HUES6 (cell line): Measurements from ENCODE around the gene TCF25.
"Not testable (repeated sequence)": the region's sequence is repeated elsewhere in the genome, so short reads cannot be mapped to it uniquely, and the experiment has no call there.

Experiments used
- H3K27ac ChIP-seq: 2 replicates; pipeline ENCODE4 v1.7.0; 2013; ENCODE audit warnings: low read depth, mild to moderate bottlenecking, low read length, inconsistent platforms
- H3K27me3 ChIP-seq: 2 replicates; pipeline ENCODE4 v1.6.1; 2013; ENCODE audit warnings: low read length; ENCODE audit not compliant: control insufficient read depth, insufficient read depth
- H3K36me3 ChIP-seq: 2 replicates; pipeline ENCODE4 v1.6.1; 2013; ENCODE audit warnings: low read length; ENCODE audit not compliant: control insufficient read depth, insufficient read depth
- H3K4me1 ChIP-seq: 2 replicates; pipeline ENCODE4 v1.6.1; 2013; ENCODE audit warnings: low read length; ENCODE audit not compliant: control insufficient read depth, insufficient read depth
- H3K4me3 ChIP-seq: 2 replicates; pipeline ENCODE4 v1.5.1; 2013; ENCODE audit warnings: low read depth, low read length
- H3K9ac ChIP-seq: one replicate; pipeline ENCODE4 v1.6.1; 2013; ENCODE audit warnings: mild to moderate bottlenecking, low read length
- H3K9me3 ChIP-seq: 2 replicates; pipeline ENCODE4 v1.6.1; 2013; ENCODE audit warnings: low read depth, low read length; ENCODE audit not compliant: control insufficient read depth, insufficient read depth

TCF25 gene

DNA sequence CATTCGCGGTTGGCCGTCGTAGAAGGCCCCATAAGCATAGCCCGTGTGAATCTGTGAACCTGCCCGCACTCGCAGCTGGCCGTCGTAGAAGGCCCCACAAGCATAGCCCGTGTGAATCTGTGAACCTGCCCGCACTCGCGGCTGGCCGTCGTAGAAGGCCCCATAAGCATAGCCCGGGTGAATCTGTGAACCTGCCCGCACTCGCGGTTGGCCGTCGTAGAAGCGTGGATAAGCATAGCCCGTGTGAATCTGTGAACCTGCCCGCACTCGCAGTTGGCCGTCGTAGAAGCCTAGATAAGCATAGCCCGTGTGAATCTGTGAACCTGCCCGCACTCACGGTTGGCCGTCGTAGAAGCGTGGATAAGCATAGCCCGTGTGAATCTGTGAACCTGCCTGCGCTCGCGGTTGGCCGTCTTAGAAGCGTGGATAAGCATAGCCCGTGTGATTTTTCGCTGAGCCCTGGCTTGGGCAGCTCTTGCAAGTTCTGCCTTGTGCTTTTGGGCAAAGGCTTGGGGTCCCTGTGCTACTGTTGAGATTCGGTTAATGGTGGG is 38.5 kb upstream of the TCF25 start:
- not testable (repeated sequence) for H3K9ac ChIP-seq, H3K27me3 ChIP-seq, H3K4me1 ChIP-seq, H3K4me3 ChIP-seq, H3K27ac ChIP-seq, H3K36me3 ChIP-seq, H3K9me3 ChIP-seq

- not testable (repeated sequence) for H3K9ac ChIP-seq, H3K4me1 ChIP-seq, H3K27ac ChIP-seq, H3K9me3 ChIP-seq, H3K27me3 ChIP-seq, H3K4me3 ChIP-seq, H3K36me3 ChIP-seq
Observed at GRCh38 chr16:89836484-89836883, 36.9 kb upstream of the TCF25 start.

GRCh38 chr16:89837014-89837546 is 36.3 kb upstream of the TCF25 start:
- H3K9me3 ChIP-seq = 0 out of 2 replicates have a peak, but pooled peaks cover 4% of the 10 kb centered on the region
- no peaks in the 10 kb centered on the region for H3K27me3 ChIP-seq
- no peak overlapping the region for H3K27ac ChIP-seq
- peaks cover 3% of the 10 kb centered on the region for H3K36me3 ChIP-seq
- H3K4me1 ChIP-seq = peaks cover 9% of the 10 kb centered on the region; the same call in 1 of the 2 replicates
- H3K4me3 ChIP-seq = no peak overlapping the region
- H3K9ac ChIP-seq = no peak overlapping the region

GRCh38 chr16:89841275-89841674 is 32.1 kb upstream of the TCF25 start:
- Histone ChIP-seq H3K36me3 (no peaks in the 10 kb centered on the region), H3K4me1 (peaks cover 9% of the 10 kb centered on the region; the same call in 1 of the 2 replicates), H3K27me3 (no peaks in the 10 kb centered on the region), H3K9me3 (no peaks in the 10 kb centered on the region), H3K27ac (no peak overlapping the region), H3K9ac (no peak overlapping the region), H3K4me3 (no peak overlapping the region)

- Histone ChIP-seq H3K9ac (no peak overlapping the region), H3K27me3 (no peaks in the 10 kb centered on the region), H3K4me1 (peaks cover 9% of the 10 kb centered on the region; the same call in 1 of the 2 replicates), H3K9me3 (no peaks in the 10 kb centered on the region), H3K4me3 (no peak overlapping the region), H3K36me3 (no peaks in the 10 kb centered on the region), H3K27ac (no peak overlapping the region)
Observed at GRCh38 chr16:89842471-89843408, 30.7 kb upstream of the TCF25 start.

GRCh38 chr16:89843409-89844350 is 29.7 kb upstream of the TCF25 start:
- Histone ChIP-seq H3K9ac (no peak overlapping the region), H3K27ac (no peak overlapping the region), H3K27me3 (no peaks in the 10 kb centered on the region), H3K36me3 (no peaks in the 10 kb centered on the region), H3K4me3 (no peak overlapping the region), H3K4me1 (peaks cover 9% of the 10 kb centered on the region; the same call in 1 of the 2 replicates), H3K9me3 (no peaks in the 10 kb centered on the region)

DNA sequence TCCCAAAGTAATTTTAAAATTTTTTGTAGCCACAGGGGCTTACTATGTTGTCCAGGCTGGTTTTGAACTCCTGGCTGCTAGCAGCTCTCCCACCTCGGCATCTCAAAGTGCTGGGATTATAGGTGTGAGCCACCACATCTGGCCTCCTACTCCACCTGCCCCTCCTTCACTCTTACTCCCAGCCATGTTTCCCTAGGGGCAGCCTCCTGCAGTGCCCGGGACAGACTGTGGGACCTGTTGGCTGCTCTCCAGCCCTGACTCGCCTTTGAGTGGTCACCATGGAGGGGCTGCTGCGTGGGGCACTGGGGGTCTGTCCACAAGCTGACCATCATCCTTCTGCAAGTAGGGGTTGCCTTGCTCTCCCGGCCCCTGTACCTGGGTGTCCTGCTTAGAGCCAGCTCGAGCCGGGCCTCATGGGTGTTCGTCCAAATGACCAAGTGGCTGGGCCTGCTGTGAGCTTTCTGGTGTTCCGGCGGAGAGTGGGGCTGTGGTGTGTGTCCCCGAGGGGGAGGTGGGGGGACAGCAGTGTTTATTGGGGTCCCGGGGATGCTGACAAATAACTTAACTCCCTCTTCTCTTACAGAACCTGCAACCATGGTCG is 28.6 kb upstream of the TCF25 start:
- no peak overlapping the region for H3K9ac ChIP-seq
- H3K9me3 ChIP-seq = no peaks in the 10 kb centered on the region
- H3K36me3 ChIP-seq = no peaks in the 10 kb centered on the region
- H3K4me1 ChIP-seq = peaks cover 7% of the 10 kb centered on the region; the same call in 1 of the 2 replicates
- H3K27ac ChIP-seq = no peak overlapping the region
- no peak overlapping the region for H3K4me3 ChIP-seq
- no peaks in the 10 kb centered on the region for H3K27me3 ChIP-seq

DNA sequence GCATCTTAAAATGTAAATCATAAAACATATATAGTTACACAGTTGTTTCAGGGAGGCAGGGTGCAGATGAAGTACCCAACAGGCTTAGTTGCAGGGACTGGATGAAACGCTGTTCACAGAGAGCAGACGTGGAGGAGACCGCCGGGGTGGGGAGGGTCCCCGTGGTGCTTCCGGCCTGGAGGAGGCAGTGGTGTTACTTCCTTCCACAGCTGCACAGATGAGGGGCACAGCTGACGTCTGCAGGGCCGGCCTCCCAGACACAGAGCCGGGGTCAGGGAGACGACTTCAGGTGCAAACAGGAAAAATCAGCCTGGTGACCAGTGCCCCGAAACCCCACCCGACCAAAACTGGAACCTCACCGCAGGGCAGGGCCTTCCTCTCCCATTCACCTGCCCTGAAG is 28.0 kb upstream of the TCF25 start:
- Histone ChIP-seq H3K9ac (no peak overlapping the region), H3K4me3 (no peak overlapping the region), H3K27ac (no peak overlapping the region), H3K4me1 (peaks cover 5% of the 10 kb centered on the region; the same call in 1 of the 2 replicates), H3K9me3 (no peaks in the 10 kb centered on the region), H3K27me3 (no peaks in the 10 kb centered on the region), H3K36me3 (no peaks in the 10 kb centered on the region)

GRCh38 chr16:89847051-89847939 is 26.1 kb upstream of the TCF25 start:
- Histone ChIP-seq H3K4me1 (peaks cover 5% of the 10 kb centered on the region; the same call in 1 of the 2 replicates), H3K27ac (no peak overlapping the region), H3K9me3 (no peaks in the 10 kb centered on the region), H3K27me3 (no peaks in the 10 kb centered on the region), H3K4me3 (no peak overlapping the region), H3K36me3 (no peaks in the 10 kb centered on the region), H3K9ac (no peak overlapping the region)

- Histone ChIP-seq H3K27ac (no peak overlapping the region), H3K9ac (no peak overlapping the region), H3K27me3 (no peaks in the 10 kb centered on the region), H3K36me3 (no peaks in the 10 kb centered on the region), H3K4me3 (no peak overlapping the region), H3K4me1 (peaks cover 5% of the 10 kb centered on the region; the same call in 1 of the 2 replicates), H3K9me3 (no peaks in the 10 kb centered on the region)
Observed at GRCh38 chr16:89847940-89848297, 25.5 kb upstream of the TCF25 start.
